Measurements from ENCODE around the gene CSPG4. TPM values are rescaled to one million over a fixed set of nuclear protein-coding genes. Genes with fewer than 3 reads are reported as not detected.
A peak's percentile ranks its signal among the peaks of the same experiment; 100 is the strongest.

The CSPG4 gene
- total and polyA plus RNA-seq, 9 of the 15 experiments (the other 6 are each of a cell fraction or from before 2014, with no cell fraction given): under 0.01 to 0.07 (median 0.04) TPM; not detected in 5

GRCh38 chr15:75639709-75640482, 72.8 kb downstream of the CSPG4 start, which contains the start of gene IMP3 (continued):
- TF ChIP-seq, protein P1, sequence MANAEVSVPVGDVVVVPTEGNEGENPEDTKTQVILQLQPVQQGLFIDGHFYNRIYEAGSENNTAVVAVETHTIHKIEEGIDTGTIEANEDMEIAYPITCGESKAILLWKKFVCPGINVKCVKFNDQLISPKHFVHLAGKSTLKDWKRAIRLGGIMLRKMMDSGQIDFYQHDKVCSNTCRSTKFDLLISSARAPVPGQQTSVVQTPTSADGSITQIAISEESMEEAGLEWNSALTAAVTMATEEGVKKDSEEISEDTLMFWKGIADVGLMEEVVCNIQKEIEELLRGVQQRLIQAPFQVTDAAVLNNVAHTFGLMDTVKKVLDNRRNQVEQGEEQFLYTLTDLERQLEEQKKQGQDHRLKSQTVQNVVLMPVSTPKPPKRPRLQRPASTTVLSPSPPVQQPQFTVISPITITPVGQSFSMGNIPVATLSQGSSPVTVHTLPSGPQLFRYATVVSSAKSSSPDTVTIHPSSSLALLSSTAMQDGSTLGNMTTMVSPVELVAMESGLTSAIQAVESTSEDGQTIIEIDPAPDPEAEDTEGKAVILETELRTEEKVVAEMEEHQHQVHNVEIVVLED (CRISPR knock-in tag; IDR thresholded peaks at IDR 0.05): peak; percentile 81
- TF ChIP-seq ZNF121 (CRISPR knock-in tag; conservative IDR thresholded peaks at IDR 0.05): 0 out of 2 replicates have a peak, but pooled peaks have one; percentile 2
- TF ChIP-seq ZBTB2 (IDR thresholded peaks at IDR 0.05): peak; percentile 82
- no peak for TF ChIP-seq ZNF347 (CRISPR knock-in tag; IDR thresholded peaks at IDR 0.05; ENCODE audit: low read depth)
- no peak for TF ChIP-seq KLF10 (CRISPR knock-in tag; IDR thresholded peaks at IDR 0.05)
- TF ChIP-seq ZBED1 (IDR thresholded peaks at IDR 0.05): peak; percentile 76; the same call in 1 of the 2 replicates
- TF ChIP-seq CAMTA2 (CRISPR knock-in tag; conservative IDR thresholded peaks at IDR 0.05): no peak
- peak; percentile 73 for TF ChIP-seq CHD1 (IDR thresholded peaks at IDR 0.05; ENCODE audit: low read length)
- no peak for TF ChIP-seq THAP7 (CRISPR knock-in tag; IDR thresholded peaks at IDR 0.05)
- no peak for TF ChIP-seq ZKSCAN8 (CRISPR knock-in tag; IDR thresholded peaks at IDR 0.05)
- TF ChIP-seq ZSCAN32 (CRISPR knock-in tag; IDR thresholded peaks at IDR 0.05): no peak
- no peak for TF ChIP-seq TSHZ1 (CRISPR knock-in tag; IDR thresholded peaks at IDR 0.05)
- TF ChIP-seq FOXA3 (CRISPR knock-in tag; conservative IDR thresholded peaks at IDR 0.05 in 1 of 2, IDR thresholded peaks at IDR 0.05 in 1 of 2): peak in 1 of 2 experiments; percentile 57; a peak in 1 of 4 replicates
- no peak for TF ChIP-seq FOSL1 (tag; conservative IDR thresholded peaks at IDR 0.05)
- TF ChIP-seq ZZZ3 (IDR thresholded peaks at IDR 0.05): no peak
- no peak for TF ChIP-seq NFE2 (IDR thresholded peaks at IDR 0.05; ENCODE audit: low read depth)
- peak; percentile 95 for TF ChIP-seq POLR2B (IDR thresholded peaks at IDR 0.05; ENCODE audit: low read depth, partially characterized antibody)
- peak; percentile 26; the same call in 1 of the 2 replicates for TF ChIP-seq PRMT5 (CRISPR knock-in tag; IDR thresholded peaks at IDR 0.05)
- no peak for TF ChIP-seq XRCC3 (IDR thresholded peaks at IDR 0.05)
- peak; percentile 38 for TF ChIP-seq SP2 (IDR thresholded peaks at IDR 0.05; ENCODE audit: extremely low read depth, low read depth, low read length, poor library complexity, severe bottlenecking)
- TF ChIP-seq SETDB1 (IDR thresholded peaks at IDR 0.05; ENCODE audit: low read length): no peak
- TF ChIP-seq HNRNPL (IDR thresholded peaks at IDR 0.05; ENCODE audit: low read depth, low read length): no peak
